ENCODE data around the gene XPNPEP2.

XPNPEP2 gene

GRCh38 chrX:129781134-129781672, 42.4 kb downstream of the XPNPEP2 start:
- DNase-seq, result peak; percentile 84

GRCh38 chrX:129781680-129782495, 43.1 kb downstream of the XPNPEP2 start:
- DNase-seq, result no peak

GRCh38 chrX:129782706-129783105, 43.9 kb downstream of the XPNPEP2 start:
- no peak for DNase-seq

GRCh38 chrX:129783291-129783713, 44.5 kb downstream of the XPNPEP2 start:
- peak; percentile 63 for DNase-seq

- peak; percentile 45 for DNase-seq
Measured at GRCh38 chrX:129784371-129784770, 45.6 kb downstream of the XPNPEP2 start.

- DNase-seq, result peak; percentile 54
Measured at GRCh38 chrX:129785160-129785947, 46.6 kb downstream of the XPNPEP2 start.

GRCh38 chrX:129786210-129786651, 47.5 kb downstream of the XPNPEP2 start:
- DNase-seq, result peak; percentile 55

- DNase-seq, result peak; percentile 53
Measured at GRCh38 chrX:129787336-129788055, 48.7 kb downstream of the XPNPEP2 start.

GRCh38 chrX:129788527-129788926, 49.7 kb downstream of the XPNPEP2 start:
- peak; percentile 48 for DNase-seq

GRCh38 chrX:129790146-129790545, 51.4 kb downstream of the XPNPEP2 start:
- no peak for DNase-seq

- peak; percentile 37 for DNase-seq
Measured at GRCh38 chrX:129790808-129791207, 52.0 kb downstream of the XPNPEP2 start.

- DNase-seq, result peak; percentile 53
Measured at GRCh38 chrX:129791336-129791735, 52.6 kb downstream of the XPNPEP2 start.

GRCh38 chrX:129791961-129792570, 53.3 kb downstream of the XPNPEP2 start:
- DNase-seq, result peak; percentile 50

GRCh38 chrX:129792586-129793291, 54.0 kb downstream of the XPNPEP2 start:
- DNase-seq, result peak; percentile 51

GRCh38 chrX:129793604-129794191, 54.9 kb downstream of the XPNPEP2 start:
- peak; percentile 50 for DNase-seq

GRCh38 chrX:129795584-129795983, 56.8 kb downstream of the XPNPEP2 start:
- DNase-seq, result peak; percentile 47

- DNase-seq, result peak; percentile 53
Measured at GRCh38 chrX:129797251-129797906, 58.6 kb downstream of the XPNPEP2 start.

GRCh38 chrX:129798456-129798855, 59.7 kb downstream of the XPNPEP2 start:
- peak; percentile 56 for DNase-seq

- no peak for DNase-seq
Measured at GRCh38 chrX:129798888-129799287, 60.1 kb downstream of the XPNPEP2 start.

- no peak for DNase-seq
Measured at GRCh38 chrX:129800186-129800585, 61.4 kb downstream of the XPNPEP2 start.

GRCh38 chrX:129802863-129803262, 64.1 kb downstream of the XPNPEP2 start:
- DNase-seq, result peak; percentile 4

All from activated CD8-positive, alpha-beta memory T cell treated with anti-CD3 and anti-CD28 coated beads for 24 hours (primary cell).